Esophagus squamous epithelium (tissue), 5 donors: Measurements from ENCODE around the gene FBXO10. TPM values are rescaled to one million over a fixed set of nuclear protein-coding genes. Genes with fewer than 3 reads are reported as not detected.
A peak's percentile ranks its signal among the peaks of the same experiment; 100 is the strongest.
"Not testable (repeated sequence)": the region's sequence is repeated elsewhere in the genome, so short reads cannot be mapped to it uniquely, and the experiment has no call there.

Experiments used
- DNase-seq: peaks from one replicate; lab custom pipeline; 2025; lab: John Stamatoyannopoulos, UW
- H3K27ac ChIP-seq, 4 donors: fragments of 200-600 bp; sonication (generic); one replicate each; pipeline ENCODE4 v1.5.1; 2016 to 2019; ENCODE audit warnings: mild to moderate bottlenecking in 1 of 4
- H3K27me3 ChIP-seq, 4 donors: fragments of 200-600 bp; sonication (generic); 1 replicate in 3 of 4; 2 replicates in 1 of 4; pipeline versions ENCODE4 v1.5.1 to v1.6.0; 2017 to 2021; ENCODE audit warnings: antibody characterized with exemption in 1 of 4
- H3K36me3 ChIP-seq, 3 donors: fragments of 200-600 bp; sonication (generic); one replicate each; pipeline ENCODE4 v1.5.1; 2016 to 2019
- H3K4me1 ChIP-seq, 3 donors: fragments of 200-600 bp; sonication (generic); one replicate each; pipeline ENCODE4 v1.5.1; 2017 to 2019
- H3K4me3 ChIP-seq, 4 donors: fragments of 200-600 bp; sonication (generic); 1 replicate in 3 of 4; 2 replicates in 1 of 4; pipeline ENCODE4 v1.5.1; 2016 to 2019; ENCODE audit warnings: mild to moderate bottlenecking in 2 of 4, moderate library complexity in 1 of 4
- H3K9me3 ChIP-seq, 3 donors: fragments of 200-600 bp; sonication (generic); one replicate each; pipeline ENCODE4 v1.5.1; 2016 to 2019
- POLR2A ChIP-seq, 4 donors: fragments of 450-650 bp; IDR thresholded peaks; one replicate each; pipeline ENCODE4 v1.6.1; 2017; ENCODE audit warnings: antibody characterized with exemption in 4 of 4, mild to moderate bottlenecking in 4 of 4, moderate library complexity in 3 of 4
- WGBS, 2 donors: methylation state at CpG; one replicate each; pipeline ENCODE4 v1.1.5; 2018; 5-methylcytosine and 5-hydroxymethylcytosine counted together
- intact Hi-C: fragments of 100-400 bp; cut with DNase I; formaldehyde crosslinking; loops from one replicate; pipeline ENCODE4 v1.15.0; 2022
- total RNA-seq, 4 donors: library from RNA; depleted of rRNA; stranded (reverse); fragments of >200 nt; gene quantifications; one replicate each; pipeline ENCODE4 v1.1.0, GENCODE V29; 2016
- TF ChIP-seq, protein P1 (sequence below), 6 experiments: fragments of 450-650 bp in 4 of 6; fragments of 200-600 bp in 2 of 6; sonication (generic) in 2 of 6; IDR thresholded peaks; one replicate each; pipeline ENCODE4 v1.5.1; 2016 to 2019; ENCODE audit warnings: antibody characterized with exemption in 6 of 6, mild to moderate bottlenecking in 4 of 6, moderate library complexity in 4 of 6
- donor health status: DM: yes; HTN: yes; CAD: no.

Gene FBXO10
- total RNA-seq, 4 donors from 2014 or later, result 3.4 to 6.0 (median 4.4) TPM

DNA sequence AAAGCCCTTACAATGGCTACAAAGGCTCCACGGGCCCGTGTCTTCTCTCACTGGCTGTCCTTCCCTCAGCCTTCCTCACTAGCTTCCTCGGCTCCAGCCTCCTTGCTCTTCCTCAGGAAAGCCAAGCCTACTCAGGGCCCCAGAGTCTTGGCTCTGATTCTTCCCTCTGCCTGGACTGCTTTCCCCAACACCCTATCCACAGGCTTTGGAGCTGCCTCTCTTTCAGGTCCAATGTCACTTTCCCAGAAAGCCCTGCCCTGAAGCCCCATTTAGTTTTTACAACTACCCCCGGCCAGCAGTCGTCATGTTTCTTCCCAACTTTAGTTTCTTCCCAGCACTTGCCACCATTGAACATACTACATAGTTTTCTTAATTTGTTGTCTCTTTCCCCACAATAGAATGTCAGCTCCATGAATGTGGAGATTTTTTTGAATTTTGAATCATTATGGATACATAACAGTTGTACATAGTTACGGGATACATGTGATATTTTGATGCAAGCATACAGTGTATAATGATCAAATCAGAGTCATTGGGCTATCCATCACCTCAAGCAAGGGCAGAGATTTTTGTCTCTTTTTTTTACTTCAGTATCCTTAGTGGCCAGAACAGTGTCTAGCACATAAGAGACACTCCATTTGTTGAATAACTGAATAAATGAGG lies 33.7 kb upstream of the FBXO10 start:
- no peak overlapping the region for H3K4me3 ChIP-seq
- intact Hi-C loops, result no loop called here
- no peaks in the 10 kb centered on the region for H3K36me3 ChIP-seq
- TF ChIP-seq POLR2A (IDR thresholded peaks at IDR 0.05), result no peak
- TF ChIP-seq, protein P1, sequence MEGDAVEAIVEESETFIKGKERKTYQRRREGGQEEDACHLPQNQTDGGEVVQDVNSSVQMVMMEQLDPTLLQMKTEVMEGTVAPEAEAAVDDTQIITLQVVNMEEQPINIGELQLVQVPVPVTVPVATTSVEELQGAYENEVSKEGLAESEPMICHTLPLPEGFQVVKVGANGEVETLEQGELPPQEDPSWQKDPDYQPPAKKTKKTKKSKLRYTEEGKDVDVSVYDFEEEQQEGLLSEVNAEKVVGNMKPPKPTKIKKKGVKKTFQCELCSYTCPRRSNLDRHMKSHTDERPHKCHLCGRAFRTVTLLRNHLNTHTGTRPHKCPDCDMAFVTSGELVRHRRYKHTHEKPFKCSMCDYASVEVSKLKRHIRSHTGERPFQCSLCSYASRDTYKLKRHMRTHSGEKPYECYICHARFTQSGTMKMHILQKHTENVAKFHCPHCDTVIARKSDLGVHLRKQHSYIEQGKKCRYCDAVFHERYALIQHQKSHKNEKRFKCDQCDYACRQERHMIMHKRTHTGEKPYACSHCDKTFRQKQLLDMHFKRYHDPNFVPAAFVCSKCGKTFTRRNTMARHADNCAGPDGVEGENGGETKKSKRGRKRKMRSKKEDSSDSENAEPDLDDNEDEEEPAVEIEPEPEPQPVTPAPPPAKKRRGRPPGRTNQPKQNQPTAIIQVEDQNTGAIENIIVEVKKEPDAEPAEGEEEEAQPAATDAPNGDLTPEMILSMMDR (IDR thresholded peaks at IDR 0.05), result no peak
- 64 to 81% methylated on average over 6 of the region's 6 CpGs for whole genome bisulfite sequencing, 2 donors
- no peaks in the 10 kb centered on the region for H3K4me1 ChIP-seq
- peaks cover 0 to 9% (median 0%) of the 10 kb centered on the region in 4 donors for H3K27me3 ChIP-seq
- no peaks in the 10 kb centered on the region for H3K9me3 ChIP-seq
- DNase-seq, result no peak
- H3K27ac ChIP-seq, result no peak overlapping the region

GRCh38 chr9:37608250-37608649 lies 32.1 kb upstream of the FBXO10 start:
- Histone ChIP-seq H3K4me3 (no peak overlapping the region), H3K27me3 (peaks cover 0 to 14% (median 0%) of the 10 kb centered on the region in 4 donors), H3K27ac (no peak overlapping the region), H3K36me3 (no peaks in the 10 kb centered on the region), H3K9me3 (no peaks in the 10 kb centered on the region), H3K4me1 (peaks cover 0 to 5% (median 4%) of the 10 kb centered on the region in 3 donors)
- no peak for TF ChIP-seq POLR2A (IDR thresholded peaks at IDR 0.05)
- TF ChIP-seq, protein P1 (IDR thresholded peaks at IDR 0.05), result no peak
- DNase-seq, result no peak
- intact Hi-C loops, result no loop called here

DNA sequence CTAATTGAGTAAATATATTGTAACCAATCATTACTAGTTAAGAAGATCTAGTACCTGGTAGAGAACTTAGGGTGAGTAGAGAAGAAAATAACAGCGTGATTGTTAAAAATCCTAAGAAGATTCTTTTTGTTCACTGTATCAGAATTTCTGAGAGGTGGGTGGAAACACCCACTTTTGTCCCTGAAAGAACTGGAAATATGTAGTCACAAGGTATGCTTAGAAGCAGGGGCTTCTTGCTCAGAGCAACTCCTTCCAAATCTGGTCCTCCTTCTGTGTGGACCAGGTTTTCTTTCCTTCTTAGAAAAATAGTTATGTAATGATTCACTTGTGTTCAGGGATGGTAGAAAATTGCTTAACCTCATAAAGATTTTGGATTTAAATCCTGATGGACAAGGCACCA lies 28.1 kb upstream of the FBXO10 start:
- 76 to 81% methylated on average over 1 of the region's 1 CpG for WGBS, 2 donors
- Histone ChIP-seq H3K9me3 (no peaks in the 10 kb centered on the region), H3K27me3 (peaks cover 0 to 15% (median 0%) of the 10 kb centered on the region in 4 donors), H3K36me3 (no peaks in the 10 kb centered on the region), H3K27ac (no peak overlapping the region), H3K4me1 (peaks cover 0 to 14% (median 13%) of the 10 kb centered on the region in 3 donors), H3K4me3 (no peak overlapping the region)
- TF ChIP-seq, protein P1 (IDR thresholded peaks at IDR 0.05), result no peak
- TF ChIP-seq POLR2A (IDR thresholded peaks at IDR 0.05), result no peak
- intact Hi-C loops, result no loop called here
- no peak for DNase-seq

- Histone ChIP-seq H3K27ac (peak overlapping the region in 2 of 4 donors; percentile 61 to 75), H3K27me3 (peaks cover 0 to 15% (median 0%) of the 10 kb centered on the region in 4 donors), H3K9me3 (no peaks in the 10 kb centered on the region), H3K4me3 (peak overlapping the region in 1 of 4 donors; percentile 26), H3K4me1 (peaks cover 0 to 14% (median 13%) of the 10 kb centered on the region in 3 donors), H3K36me3 (no peaks in the 10 kb centered on the region)
- TF ChIP-seq, protein P1 (IDR thresholded peaks at IDR 0.05), result no peak
- no peak for TF ChIP-seq POLR2A (IDR thresholded peaks at IDR 0.05)
- no peak for DNase-seq
- intact Hi-C loops, result no loop called here
- WGBS, 2 donors, result 29 to 35% methylated on average over 5 of the region's 5 CpGs
These were observed 26.6 kb upstream of the FBXO10 start for GRCh38 chr9:37602817-37603216.

- Histone ChIP-seq H3K4me1 (peaks cover 0 to 14% (median 13%) of the 10 kb centered on the region in 3 donors), H3K27me3 (peaks cover 0 to 15% (median 0%) of the 10 kb centered on the region in 4 donors)
- DNase-seq, H3K4me3 ChIP-seq, H3K27ac ChIP-seq, H3K36me3 ChIP-seq, intact Hi-C loops, H3K9me3 ChIP-seq: not testable (repeated sequence)
- 76 to 94% methylated on average over 4 of the region's 4 CpGs for WGBS, 2 donors
These were observed 25.9 kb upstream of the FBXO10 start for GRCh38 chr9:37602061-37602460.
